ENCODE results near the gene RHOBTB1. TPM values are rescaled to one million over a fixed set of nuclear protein-coding genes. Genes with fewer than 3 reads are reported as not detected.

Gene RHOBTB1
- total RNA-seq, 1 donor from 2014 or later = 13.7 TPM

DNA sequence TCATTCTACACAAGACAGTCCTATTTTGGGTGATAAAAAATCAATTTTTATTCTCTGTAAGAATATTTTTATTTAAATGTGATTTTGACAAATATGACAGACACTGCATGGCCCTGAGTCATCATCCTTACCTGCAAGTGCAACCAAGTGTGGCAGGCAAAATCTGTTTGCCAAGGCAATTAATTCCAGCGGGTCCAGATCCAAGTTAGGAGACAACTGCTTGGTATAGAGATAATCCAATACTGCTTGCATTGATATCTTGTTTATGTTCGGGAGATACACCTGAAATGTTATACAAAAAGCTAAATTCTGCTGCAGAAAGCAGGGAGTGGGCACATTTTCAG is 66.2 kb downstream of the RHOBTB1 start:
- intact Hi-C loops (cut with DNase I) = no loop called here
- ATAC-seq = no peak
- no peak for DNase-seq (ENCODE audit: low spot score)

DNA sequence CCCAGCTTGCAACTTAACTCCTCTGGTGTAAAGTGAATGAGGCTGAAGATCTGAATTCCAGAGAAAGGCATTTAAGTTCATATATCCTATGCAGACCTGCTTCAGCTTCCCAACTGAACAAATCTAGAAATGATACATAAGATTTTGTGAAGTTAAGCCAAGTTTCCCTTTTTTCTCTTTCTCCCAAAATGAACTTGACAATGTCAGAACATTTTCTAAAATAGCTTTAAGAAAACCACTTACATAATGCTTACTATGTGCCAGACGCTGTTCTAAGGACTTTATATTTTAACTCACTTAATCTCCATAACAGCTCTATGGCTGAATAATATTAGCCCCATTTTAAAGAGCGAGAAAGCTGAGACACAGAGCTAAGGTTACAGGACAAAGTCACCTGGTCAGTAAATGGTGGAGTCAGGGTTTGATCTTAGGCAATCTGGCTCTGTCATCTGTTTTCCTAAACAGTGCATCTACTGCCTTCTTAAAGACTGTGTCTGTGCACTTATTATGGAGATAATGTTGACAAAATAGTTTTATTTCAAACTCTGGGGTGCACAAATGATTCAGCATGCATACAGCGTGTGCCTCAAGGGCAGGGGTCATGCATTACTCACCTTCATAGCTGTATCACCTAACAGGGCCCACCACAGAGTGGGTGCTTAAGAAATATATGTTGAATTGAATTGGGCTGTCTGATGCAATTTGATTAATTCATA is 66.8 kb downstream of the RHOBTB1 start:
- no peak for ATAC-seq
- intact Hi-C loops (cut with DNase I) = no loop called here
- no peak for DNase-seq (ENCODE audit: low spot score)

DNA sequence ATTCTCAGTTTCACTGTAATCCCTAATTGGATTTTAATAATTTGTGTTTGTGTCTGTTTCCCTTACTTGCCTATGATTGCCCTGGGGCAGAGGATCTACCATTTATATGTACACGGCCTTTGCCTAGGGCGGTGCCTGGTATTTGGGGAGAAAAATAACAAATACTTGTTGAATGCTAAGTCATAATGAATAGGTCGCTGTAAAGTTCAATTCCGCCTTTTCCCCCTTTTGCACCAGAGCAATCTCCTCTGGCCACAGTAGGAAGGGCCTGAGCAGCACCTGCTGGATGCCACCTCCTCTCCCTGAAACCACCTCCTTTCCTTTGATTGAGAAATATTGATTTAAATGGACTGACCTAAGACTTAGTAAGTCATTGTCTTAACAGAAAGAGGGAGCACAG is 70.2 kb downstream of the RHOBTB1 start:
- no peak for ATAC-seq
- intact Hi-C loops (cut with DNase I) = no loop called here
- no peak for DNase-seq (ENCODE audit: low spot score)

DNA sequence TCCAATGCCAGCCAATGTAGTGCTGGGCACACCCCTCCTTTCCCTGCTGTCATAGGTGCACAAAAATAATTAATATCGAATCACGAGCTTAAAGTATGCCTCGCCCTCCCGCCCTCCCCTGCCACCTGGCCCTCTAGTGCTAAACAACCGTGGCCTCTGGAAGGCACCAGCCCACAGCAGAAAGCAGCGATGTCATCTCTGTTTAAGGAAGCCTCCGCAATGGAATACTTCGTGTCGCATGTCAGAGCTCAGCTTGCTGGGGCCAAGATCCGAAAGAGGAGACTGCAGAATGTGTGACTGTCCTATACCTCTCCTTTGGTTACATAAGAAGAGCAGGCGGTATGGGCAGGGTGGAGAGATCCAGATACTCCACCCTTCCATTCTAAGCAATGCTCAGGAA is 71.5 kb downstream of the RHOBTB1 start:
- intact Hi-C loops (cut with DNase I) = no loop called here

DNA sequence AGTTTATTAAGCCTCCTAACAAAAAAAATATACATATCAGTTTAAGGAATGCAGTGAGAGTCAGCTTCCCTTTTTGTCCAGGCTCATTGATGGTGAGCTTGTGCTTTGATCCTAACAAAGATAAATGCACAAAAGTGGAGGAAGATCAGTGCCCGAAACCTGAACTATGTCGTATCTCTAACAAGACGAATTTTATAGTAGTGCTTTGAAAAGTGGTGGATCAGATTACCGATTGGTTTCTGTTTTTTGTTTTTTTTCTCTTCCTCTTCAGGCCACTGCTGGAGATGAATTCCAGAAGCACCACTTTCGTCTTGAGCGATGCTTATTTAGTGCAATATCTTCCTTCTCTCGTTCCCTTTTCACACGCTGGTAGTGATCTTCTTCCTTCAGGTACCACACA is 72.8 kb downstream of the RHOBTB1 start:
- intact Hi-C loops (cut with DNase I) = no loop called here
- ATAC-seq = no peak
- no peak for DNase-seq (ENCODE audit: low spot score)

More for the DNA sequence above, 71.5 kb downstream of the RHOBTB1 start:
- ATAC-seq (no peak), DNase-seq (ENCODE audit: low spot score) (no peak)

DNA sequence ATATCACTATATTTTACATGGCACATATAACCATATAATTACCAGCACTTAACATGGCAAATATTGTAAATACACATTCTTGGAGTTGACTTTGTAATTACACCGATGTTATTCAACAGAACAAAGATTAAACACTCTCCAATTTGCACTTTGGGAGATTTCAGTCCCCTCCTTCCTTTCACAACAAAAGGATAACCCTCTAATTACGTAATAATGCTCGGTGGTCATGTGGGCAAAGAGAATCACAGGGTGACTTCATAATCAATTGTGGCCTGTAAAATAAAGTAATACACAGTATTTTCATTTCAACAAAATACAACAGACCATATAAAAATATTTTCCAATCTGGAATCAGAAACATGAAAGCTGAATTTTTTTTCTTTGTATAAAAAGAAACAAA is 73.2 kb downstream of the RHOBTB1 start:
- intact Hi-C loops (cut with DNase I) = no loop called here
- ATAC-seq (no peak), DNase-seq (ENCODE audit: low spot score) (no peak)

DNA sequence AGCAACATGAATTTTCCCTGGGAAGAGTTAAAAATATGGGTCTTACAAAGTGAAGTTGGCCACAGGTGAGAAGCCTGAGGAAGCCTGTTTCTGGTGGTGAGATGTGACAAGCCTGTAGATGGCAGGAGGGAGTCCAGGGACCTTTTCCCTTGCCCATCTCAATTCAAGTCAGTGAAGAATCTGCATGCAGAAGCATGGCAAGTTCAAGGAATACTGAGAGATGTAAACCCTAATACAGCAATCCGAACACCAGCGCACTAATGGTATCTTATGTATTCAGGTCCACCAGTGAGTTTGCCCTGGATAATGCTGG is 73.6 kb downstream of the RHOBTB1 start:
- DNase-seq (ENCODE audit: low spot score) (no peak), ATAC-seq (no peak)
- intact Hi-C loops (cut with DNase I) = no loop called here

DNA sequence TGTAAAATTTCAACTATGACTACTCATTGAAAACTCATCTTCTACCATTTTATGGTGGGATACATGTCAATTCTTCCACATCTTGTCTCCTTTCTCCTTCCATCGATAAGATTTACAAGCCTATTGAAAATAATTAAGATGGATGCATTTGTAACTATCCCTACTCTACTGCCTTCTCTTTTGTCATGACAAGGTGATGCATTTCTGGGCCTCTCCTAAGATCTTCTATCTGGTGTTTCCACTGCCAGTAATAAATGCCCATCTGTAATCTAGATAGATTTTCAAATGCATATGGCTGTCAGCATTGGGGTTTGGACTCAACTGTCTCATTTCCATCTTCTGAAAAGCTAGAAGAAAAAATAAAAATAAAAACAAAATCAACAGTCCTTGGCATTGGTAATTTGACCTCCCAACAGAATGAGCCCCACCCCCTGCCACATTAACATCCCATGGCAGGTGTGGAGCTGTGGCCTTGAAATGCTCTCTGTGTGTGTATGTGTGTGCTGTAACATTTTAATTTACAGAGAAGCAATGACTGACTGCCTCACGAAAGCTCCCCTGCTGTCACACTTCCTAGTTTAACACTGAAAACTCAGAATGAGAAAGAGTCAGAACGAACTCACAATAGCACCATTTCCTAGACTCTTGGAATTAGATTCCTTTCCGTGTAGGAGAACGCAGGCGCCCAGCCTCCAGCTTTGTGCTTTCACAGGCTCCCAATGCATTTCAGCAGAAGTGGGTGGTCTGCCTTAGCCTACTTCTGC is 74.2 kb downstream of the RHOBTB1 start:
- DNase-seq (ENCODE audit: low spot score) (no peak), ATAC-seq (no peak)
- intact Hi-C loops (cut with DNase I) = no loop called here

DNA sequence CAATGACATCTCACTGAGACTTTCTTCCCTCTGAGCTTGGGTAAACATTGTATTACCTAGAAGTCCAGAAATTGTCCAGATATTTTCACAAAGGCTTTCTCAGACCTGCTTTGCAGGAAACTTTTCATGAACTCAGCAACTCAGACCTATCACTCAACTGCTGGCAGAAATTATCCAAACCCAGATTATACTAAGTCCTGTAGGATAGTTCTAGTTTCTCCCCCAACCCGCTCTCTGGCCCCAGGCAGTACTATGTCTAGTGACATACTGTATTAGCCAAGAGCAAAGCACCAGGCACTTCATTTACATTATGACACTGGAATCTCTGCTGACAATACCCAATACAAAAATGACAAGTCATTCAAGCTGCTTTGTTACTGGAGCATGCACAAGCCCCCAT is 75.0 kb downstream of the RHOBTB1 start:
- intact Hi-C loops (cut with DNase I) = no loop called here
- no peak for DNase-seq (ENCODE audit: low spot score)
- no peak for ATAC-seq

DNA sequence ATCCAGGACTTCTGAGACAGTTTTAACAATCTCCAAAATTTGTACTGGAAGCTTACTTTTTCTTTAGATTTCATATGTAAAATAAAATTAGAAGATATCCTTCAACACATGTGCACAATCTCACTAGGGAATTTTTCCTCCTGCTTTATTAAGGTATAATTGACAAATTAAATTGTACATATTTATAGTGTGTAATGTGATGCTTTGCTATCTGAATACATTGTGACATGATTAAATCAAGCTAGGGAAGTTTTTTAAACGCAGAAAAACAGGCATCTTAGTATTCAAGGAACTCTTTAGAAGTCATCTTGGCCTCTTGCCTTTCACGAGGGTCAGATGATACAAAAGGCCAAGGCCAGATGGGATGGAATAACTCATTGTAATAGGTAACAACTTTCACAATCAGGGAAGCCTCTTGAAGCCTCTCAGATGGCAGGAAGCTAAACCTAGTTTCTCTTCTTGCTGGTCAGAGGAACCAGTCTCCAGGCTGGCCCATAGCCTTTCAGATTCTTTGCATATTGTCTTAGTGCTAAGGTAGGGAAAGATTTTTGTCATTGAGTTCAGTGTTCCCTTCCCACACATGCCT is 78.7 kb downstream of the RHOBTB1 start:
- no peak for DNase-seq (ENCODE audit: low spot score)
- intact Hi-C loops (cut with DNase I) = no loop called here
- ATAC-seq = no peak

DNA sequence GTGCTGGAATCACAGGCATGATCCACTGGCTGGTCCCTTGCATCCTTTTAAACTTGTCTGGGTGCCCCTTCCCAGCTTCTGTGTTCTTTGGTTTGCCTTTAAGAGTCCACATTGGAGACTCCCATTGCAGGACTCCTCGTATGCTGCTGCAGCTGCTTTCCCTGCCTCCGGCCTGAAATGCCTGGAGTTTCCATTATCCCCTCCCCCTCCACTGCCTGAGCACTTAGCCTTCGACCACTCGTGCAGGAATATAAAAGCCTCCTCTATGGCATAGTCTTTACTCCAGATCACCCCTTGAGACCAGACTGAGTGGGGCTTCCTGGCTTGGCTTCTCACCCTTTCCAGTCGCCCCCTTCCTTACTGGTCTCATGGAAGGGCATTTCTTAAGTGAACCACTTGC is 80.2 kb downstream of the RHOBTB1 start:
- intact Hi-C loops (cut with DNase I) = no loop called here
- ATAC-seq = no peak

DNA sequence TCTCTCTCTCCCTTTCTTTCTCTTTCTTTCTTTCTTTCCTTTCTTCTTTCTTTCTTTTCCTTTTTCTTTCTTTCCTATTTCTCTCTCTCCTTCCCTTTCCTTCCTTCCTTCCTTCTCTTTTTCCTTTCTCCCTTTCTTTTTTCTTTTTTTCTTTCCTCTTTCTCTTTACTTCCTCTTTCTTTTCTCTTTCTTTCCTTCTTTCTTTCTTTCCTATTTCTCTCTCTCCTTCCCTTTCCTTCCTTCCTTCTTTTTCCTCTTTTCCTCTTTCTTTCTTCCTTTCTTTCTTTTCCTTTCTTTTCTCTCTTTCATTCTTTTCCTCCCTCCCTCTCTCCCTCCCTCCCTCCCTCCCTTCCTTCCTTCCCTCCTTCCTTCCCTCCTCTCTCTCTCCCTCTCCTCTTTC is 81.5 kb downstream of the RHOBTB1 start:
- intact Hi-C loops (cut with DNase I) = no loop called here
- DNase-seq (ENCODE audit: low spot score) (no peak), ATAC-seq (no peak)

More for the DNA sequence above, 80.2 kb downstream of the RHOBTB1 start:
- no peak for DNase-seq (ENCODE audit: low spot score)

DNA sequence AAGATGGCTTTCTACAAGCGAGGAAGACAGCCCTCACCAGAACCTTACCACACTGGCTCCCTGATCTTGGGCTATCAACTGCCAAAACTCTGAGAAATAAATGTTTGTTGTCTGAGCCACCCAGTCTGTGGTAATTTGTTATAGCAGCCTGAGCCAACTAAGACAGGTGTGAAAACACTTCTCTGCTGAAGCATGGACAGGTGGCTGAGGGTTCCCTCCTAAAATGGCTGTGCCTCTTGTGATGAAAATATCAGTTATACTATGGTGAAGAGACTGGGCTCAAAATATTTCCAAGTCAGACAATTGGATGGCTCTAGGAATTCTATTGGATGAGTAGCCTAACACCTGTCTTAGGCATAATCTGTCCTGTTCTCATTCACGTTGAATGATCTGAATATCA is 87.6 kb downstream of the RHOBTB1 start:
- intact Hi-C loops (cut with DNase I) = no loop called here
- DNase-seq (ENCODE audit: low spot score) = no peak
- no peak for ATAC-seq

DNA sequence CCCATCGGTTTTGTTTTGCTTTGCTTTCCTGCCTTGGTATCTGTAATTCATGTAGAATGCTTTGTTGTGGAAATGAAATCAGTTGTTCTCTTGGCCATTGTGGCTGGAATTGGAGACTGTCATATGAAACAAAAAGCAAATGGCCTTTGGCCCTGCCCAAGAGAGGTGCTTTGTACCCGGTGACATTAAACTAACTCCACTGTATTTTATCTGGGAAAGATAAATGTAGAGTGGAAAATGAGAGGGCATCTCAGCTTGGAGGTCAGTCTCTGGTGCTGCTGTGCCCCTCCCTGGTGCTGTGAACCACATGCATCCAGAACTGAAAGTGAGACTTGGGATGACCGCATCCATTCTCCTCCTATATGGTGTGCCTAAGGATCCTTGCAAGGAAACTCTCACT is 90.3 kb downstream of the RHOBTB1 start:
- no peak for ATAC-seq
- intact Hi-C loops (cut with DNase I) = no loop called here
- no peak for DNase-seq (ENCODE audit: low spot score)

DNA sequence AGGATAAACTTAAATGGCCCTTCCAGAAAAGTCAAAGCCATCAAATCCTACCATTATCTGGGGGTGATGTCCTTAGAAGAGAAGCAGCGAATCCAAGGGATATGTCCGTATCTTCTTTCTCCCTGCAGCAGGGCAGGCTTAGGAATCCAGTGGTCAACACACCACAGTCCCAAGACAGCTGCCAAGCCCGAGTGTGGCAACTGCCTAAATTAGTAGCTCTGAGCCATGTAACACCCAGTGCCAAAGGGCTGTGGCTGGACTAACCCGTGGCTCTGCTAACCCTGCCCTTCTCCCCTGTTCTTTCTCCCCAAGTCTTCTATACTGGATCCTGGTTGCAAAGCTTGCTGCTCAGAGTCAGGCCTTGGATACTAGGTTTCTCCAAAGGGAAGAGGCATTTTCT is 90.9 kb downstream of the RHOBTB1 start:
- ATAC-seq (peak; percentile 33), DNase-seq (ENCODE audit: low spot score) (no peak)
- intact Hi-C loops (cut with DNase I) = no loop called here

DNA sequence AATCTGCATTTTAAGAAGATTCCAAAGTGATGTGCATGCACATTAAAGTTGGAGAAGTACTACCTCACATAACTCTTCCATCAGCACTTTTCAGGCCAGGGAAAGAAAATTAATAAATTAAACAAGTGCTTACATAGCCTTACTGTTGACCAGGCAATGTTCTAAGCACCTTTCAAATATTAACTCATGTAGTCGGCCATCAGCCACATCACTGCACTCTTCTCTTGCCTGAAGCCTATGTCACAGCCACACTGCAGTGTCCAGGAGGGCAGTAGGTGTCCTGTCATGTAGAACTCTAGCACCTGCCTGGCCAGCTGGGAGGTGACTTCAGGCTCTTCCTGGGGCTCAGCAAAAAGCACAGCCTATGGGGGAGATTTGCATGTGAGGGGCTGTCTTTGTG is 94.2 kb downstream of the RHOBTB1 start:
- DNase-seq (ENCODE audit: low spot score) = no peak
- intact Hi-C loops (cut with DNase I) = no loop called here
- ATAC-seq = no peak

DNA sequence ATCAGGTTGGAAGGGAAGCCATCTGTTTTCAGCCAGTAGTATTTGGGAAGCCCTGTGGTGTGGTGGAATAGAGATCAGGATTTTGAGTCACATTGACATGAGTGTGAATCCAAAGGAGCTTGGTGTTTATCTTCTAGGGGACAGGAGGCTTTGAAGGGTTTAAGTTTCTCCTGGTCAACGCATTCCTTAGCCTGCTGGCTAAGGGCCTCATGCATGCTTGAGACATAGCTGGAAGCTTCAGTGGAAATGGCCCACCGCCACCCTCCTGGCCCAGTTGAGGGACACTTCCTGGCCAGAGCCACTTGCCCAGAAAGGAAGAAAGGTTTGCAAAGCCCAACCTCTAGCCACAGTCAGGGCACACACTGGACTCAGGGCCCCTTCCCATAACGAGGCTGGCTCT is 94.8 kb downstream of the RHOBTB1 start:
- DNase-seq (ENCODE audit: low spot score) = no peak
- ATAC-seq = peak; percentile 5
- intact Hi-C loops (cut with DNase I) = no loop called here

DNA sequence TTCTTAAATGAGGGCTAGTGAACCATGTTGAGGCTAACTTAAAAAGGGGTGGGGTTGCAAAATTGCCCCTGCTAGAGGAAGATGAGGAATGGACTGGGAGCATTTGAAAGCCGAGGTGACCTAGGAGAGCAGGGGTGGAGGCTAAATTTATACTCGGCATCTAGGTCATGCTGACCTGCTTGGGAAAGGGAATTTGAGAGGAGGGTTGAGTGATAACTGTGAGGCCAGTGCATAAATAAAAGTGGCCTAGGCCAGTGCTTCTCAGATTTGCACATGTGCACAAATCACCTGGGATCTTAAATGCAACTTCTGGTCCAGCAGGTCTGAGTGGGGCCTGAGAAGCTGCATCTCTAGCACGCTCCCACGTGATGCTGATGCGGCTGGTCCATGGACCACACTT is 95.3 kb downstream of the RHOBTB1 start:
- ATAC-seq = no peak
- DNase-seq (ENCODE audit: low spot score) = no peak
- intact Hi-C loops (cut with DNase I) = no loop called here

DNA sequence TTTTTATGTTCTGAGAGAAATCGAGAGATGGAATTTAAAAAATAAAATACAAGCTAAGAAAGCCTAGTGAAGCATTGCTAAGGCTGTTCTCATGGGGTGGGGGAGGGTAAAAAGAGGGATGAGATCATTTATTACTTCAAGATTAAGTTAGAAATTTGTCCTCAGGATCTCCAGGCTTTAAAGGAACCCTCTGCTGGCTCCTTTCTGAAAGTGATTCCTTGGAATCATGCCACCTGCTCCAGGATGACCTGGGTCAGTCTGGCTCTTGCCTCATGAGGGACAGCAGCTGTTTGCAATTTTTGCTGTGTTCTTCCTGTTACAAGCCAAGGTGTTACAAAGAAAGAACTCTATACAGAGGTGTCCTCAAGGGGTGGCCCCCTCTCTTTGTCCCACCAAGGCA is 95.9 kb downstream of the RHOBTB1 start:
- intact Hi-C loops (cut with DNase I) = no loop called here
- DNase-seq (ENCODE audit: low spot score) (no peak), ATAC-seq (peak; percentile 86)

DNA sequence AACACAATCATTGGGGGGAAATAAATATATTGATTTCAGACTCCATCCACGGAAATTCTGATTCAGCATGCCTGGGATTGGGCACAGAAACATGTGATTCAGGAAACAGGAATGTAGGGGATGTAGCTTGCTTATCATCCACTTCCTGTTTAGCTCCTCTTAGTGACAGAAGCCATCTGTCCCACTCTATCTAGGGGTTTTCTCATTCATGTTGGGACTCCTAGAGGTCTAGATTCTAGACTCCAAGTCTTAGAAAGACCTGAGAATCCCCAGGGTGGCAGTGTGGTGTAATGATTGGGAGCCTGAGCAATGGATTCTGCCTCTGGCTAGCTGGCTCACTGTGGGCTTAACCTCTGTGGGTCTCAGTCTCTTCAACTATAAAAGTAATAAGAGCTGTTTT is 97.8 kb downstream of the RHOBTB1 start:
- no peak for ATAC-seq
- intact Hi-C loops (cut with DNase I) = no loop called here
- no peak for DNase-seq (ENCODE audit: low spot score)

DNA sequence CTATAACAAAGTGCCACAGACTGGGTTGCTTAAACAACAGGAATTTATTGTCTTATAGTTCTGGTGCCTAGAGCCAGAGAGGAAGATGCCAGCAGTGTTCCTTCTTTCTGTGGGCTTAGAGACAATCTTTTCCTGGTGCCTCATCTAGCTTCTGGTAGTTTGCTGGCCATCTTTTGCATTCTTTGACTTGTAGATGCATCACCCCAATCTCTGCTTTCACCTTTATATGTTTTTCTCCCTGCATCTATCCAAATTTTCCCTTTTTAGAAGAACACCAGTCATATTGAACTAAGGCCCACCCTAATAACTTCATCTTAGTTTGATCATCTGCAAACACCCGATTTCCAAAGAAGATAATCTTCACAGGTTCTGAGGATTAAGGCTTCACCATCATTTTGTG is 98.9 kb downstream of the RHOBTB1 start:
- ATAC-seq = no peak
- no peak for DNase-seq (ENCODE audit: low spot score)
- intact Hi-C loops (cut with DNase I) = no loop called here
